ENCODE data around the gene CHI3L1. TPM values are rescaled to one million over a fixed set of nuclear protein-coding genes. Genes with fewer than 3 reads are reported as not detected.
A peak's percentile ranks its signal among the peaks of the same experiment; 100 is the strongest.

CHI3L1 gene
- total RNA-seq, 1 donor from 2014 or later, result not detected

- peaks cover 2% of the 10 kb centered on the region for H3K27me3 Mint-ChIP-seq (ENCODE audit: low read depth)
- no peak for TF ChIP-seq CTCF (IDR thresholded peaks at IDR 0.05)
- no peak overlapping the region for H3K4me3 Mint-ChIP-seq (ENCODE audit: unreplicated experiment)
- no peaks in the 10 kb centered on the region for H3K36me3 Mint-ChIP-seq (ENCODE audit: low read depth)
- no peaks in the 10 kb centered on the region for H3K4me1 Mint-ChIP-seq (ENCODE audit: low read depth)
- DNase-seq (ENCODE audit: low spot score), result no peak
- H3K9me3 Mint-ChIP-seq (ENCODE audit: low read depth), result no peaks in the 10 kb centered on the region
- H3K27ac Mint-ChIP-seq (ENCODE audit: unreplicated experiment), result no peak overlapping the region
These were observed 44.4 kb downstream of the CHI3L1 start for GRCh38 chr1:203142124-203142523.

- Mint-ChIP-seq H3K4me3 (ENCODE audit: unreplicated experiment) (no peak overlapping the region), H3K9me3 (ENCODE audit: low read depth) (no peaks in the 10 kb centered on the region), H3K27me3 (ENCODE audit: low read depth) (peaks cover 2% of the 10 kb centered on the region), H3K27ac (ENCODE audit: unreplicated experiment) (no peak overlapping the region), H3K36me3 (ENCODE audit: low read depth) (no peaks in the 10 kb centered on the region), H3K4me1 (ENCODE audit: low read depth) (peaks cover under 1% of the 10 kb centered on the region)
- TF ChIP-seq CTCF (IDR thresholded peaks at IDR 0.05), result no peak
- no peak for DNase-seq (ENCODE audit: low spot score)
These were observed 45.6 kb downstream of the CHI3L1 start for GRCh38 chr1:203140743-203141520.

GRCh38 chr1:203139976-203140475 is 46.5 kb downstream of the CHI3L1 start:
- H3K27me3 Mint-ChIP-seq (ENCODE audit: low read depth), result peaks cover 2% of the 10 kb centered on the region
- no peak for TF ChIP-seq CTCF (IDR thresholded peaks at IDR 0.05)
- DNase-seq (ENCODE audit: low spot score), result no peak
- no peak overlapping the region for H3K27ac Mint-ChIP-seq (ENCODE audit: unreplicated experiment)
- peaks cover 4% of the 10 kb centered on the region for H3K4me1 Mint-ChIP-seq (ENCODE audit: low read depth)
- H3K9me3 Mint-ChIP-seq (ENCODE audit: low read depth), result no peaks in the 10 kb centered on the region
- no peaks in the 10 kb centered on the region for H3K36me3 Mint-ChIP-seq (ENCODE audit: low read depth)
- no peak overlapping the region for H3K4me3 Mint-ChIP-seq (ENCODE audit: unreplicated experiment)

- peaks cover 2% of the 10 kb centered on the region for H3K27me3 Mint-ChIP-seq (ENCODE audit: low read depth)
- no peak overlapping the region for H3K27ac Mint-ChIP-seq (ENCODE audit: unreplicated experiment)
- H3K36me3 Mint-ChIP-seq (ENCODE audit: low read depth), result no peaks in the 10 kb centered on the region
- TF ChIP-seq CTCF (IDR thresholded peaks at IDR 0.05), result no peak
- peak; percentile 10 for DNase-seq (ENCODE audit: low spot score)
- H3K4me3 Mint-ChIP-seq (ENCODE audit: unreplicated experiment), result no peak overlapping the region
- H3K9me3 Mint-ChIP-seq (ENCODE audit: low read depth), result no peaks in the 10 kb centered on the region
- H3K4me1 Mint-ChIP-seq (ENCODE audit: low read depth), result peaks cover 4% of the 10 kb centered on the region
These were observed 48.4 kb downstream of the CHI3L1 start for GRCh38 chr1:203138066-203138465.

- TF ChIP-seq CTCF (IDR thresholded peaks at IDR 0.05), result no peak
- no peak for DNase-seq (ENCODE audit: low spot score)
- no peaks in the 10 kb centered on the region for H3K9me3 Mint-ChIP-seq (ENCODE audit: low read depth)
- no peak overlapping the region for H3K4me3 Mint-ChIP-seq (ENCODE audit: unreplicated experiment)
- H3K27me3 Mint-ChIP-seq (ENCODE audit: low read depth), result no peaks in the 10 kb centered on the region
- H3K36me3 Mint-ChIP-seq (ENCODE audit: low read depth), result no peaks in the 10 kb centered on the region
- H3K4me1 Mint-ChIP-seq (ENCODE audit: low read depth), result peaks cover 4% of the 10 kb centered on the region
- H3K27ac Mint-ChIP-seq (ENCODE audit: unreplicated experiment), result no peak overlapping the region
These were observed 49.2 kb downstream of the CHI3L1 start for GRCh38 chr1:203137324-203137723.
